HG02943 (cell line): ENCODE data around the gene SPG11.
"Not testable (repeated sequence)": the region's sequence is repeated elsewhere in the genome, so short reads cannot be mapped to it uniquely, and the experiment has no call there.

Experiments used
- ATAC-seq: cut with Tn5 transposase; IDR thresholded peaks from one replicate; pipeline ENCODE4 v1.9.1; 2021; ENCODE audit warnings: mild to moderate bottlenecking, low read depth, moderate library complexity; ENCODE audit not compliant: unreplicated experiment

Gene SPG11

GRCh38 chr15:44682809-44683682 lies 19.6 kb upstream of the SPG11 start:
- not testable (repeated sequence) for ATAC-seq

GRCh38 chr15:44682211-44682610 lies 18.7 kb upstream of the SPG11 start:
- no peak for ATAC-seq

DNA sequence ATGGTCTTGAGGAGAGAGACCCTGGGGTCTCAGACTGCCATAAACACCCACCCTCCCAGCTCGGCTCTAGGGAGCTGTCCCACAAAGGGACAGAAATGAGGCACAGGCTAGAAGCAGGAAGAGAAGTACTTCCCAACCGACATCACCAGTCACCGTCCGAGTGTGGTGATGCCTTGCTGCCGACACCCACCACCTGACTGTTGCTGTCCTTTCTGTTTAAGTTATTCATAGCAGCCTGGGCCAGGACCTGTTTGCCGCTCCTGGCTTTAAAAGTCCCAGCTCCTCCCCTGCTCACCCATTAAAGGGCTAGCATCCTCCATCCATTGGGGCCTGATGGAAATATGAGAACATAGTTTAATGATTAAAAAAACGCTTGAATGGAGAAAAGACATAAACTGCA lies 13.2 kb upstream of the SPG11 start:
- ATAC-seq, result no peak

- ATAC-seq, result no peak
Measured at GRCh38 chr15:44675911-44676310, 12.4 kb upstream of the SPG11 start.

DNA sequence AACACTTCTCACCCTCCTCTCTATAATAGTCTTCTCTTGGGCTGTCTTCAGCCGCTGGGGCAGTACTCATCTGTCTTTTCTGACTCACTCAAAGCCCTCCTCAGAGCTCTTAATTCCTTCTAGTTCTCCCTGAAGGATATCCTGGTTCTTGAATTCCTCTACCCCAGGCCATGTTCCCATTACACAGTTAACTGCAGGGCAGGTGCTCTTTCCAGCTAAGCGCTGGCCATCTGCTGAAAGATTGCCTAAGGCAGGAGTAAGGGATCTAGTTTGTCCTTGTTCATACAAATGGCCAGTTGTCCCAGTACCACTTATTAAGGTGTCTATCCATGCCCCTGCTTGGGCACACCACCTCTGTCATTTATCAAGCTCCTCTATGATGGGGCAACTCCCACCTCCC lies 10.2 kb upstream of the SPG11 start:
- no peak for ATAC-seq

DNA sequence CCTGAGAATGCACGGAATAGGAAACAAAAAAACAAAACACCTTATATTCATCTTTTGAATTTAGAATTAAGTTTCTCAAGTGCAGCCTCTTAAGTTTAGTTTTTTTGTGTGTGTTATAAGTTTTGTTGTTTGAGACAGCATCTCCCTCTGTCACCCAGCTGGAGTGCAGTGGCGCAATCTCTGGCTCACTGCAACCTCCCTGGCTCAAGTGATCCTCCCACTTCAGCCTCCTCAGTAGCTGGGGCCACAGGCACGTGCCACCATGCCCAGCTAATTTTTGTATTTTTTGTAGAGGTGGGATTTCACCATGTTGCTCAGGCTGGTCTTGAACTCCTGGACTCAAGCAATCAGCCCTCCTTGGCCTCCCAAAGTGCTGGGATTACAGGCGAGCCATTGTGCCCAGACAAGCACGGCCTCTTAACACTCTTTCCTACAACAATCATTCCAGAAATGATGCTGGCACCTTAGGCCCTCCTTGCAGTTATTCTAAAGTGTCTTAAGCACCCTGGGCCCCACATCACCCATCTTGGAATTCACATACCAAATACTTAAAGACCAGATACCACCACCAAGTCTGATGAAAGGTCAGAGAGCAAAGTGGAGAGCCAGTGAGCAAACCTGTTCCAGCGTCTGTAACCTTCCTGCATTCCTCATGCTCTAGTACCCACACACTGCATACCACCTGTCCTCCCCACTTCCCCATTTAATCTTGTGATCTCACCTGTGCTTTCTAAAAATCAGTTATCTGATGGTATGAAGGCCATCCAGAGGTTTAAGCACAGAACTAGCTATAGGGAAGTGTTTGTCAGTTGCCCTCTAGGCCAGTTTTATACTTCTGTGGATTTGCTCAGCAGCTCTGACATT lies 6.9 kb upstream of the SPG11 start:
- ATAC-seq, result no peak

DNA sequence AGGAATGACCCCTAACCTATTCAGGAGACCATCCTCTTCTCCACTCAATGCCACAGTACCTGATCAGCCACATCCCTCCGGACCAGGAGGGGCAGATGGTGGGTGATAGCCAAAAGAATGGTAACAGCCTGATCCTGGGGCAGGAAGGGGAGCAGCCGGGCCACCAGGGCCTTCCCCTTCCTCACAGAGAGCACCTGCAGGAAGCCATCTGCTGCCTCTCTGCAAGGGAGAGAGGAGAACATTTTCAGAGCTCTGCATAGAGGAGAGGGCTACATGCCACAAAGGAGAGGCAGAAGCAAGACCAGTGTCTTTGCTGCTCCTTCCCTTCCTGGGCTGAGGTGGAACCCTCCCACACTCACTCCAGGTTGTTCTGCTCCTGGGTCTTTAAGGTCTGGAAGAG lies 5.5 kb upstream of the SPG11 start:
- no peak for ATAC-seq

DNA sequence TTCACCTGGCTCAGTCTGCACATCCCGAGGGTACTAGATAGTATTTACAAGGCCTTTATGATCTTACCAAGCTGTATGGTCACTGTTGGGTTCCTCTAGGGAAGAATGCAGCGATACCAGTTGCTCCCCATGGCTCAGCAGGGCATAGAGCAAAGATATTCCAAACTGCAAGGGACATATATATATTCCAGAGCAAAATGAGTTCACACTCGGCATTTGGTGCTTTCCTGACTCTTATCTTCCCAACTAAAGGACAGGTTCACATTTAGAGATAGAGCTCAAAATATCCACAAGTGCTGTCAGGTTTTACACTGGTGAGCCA lies 3.5 kb upstream of the SPG11 start:
- ATAC-seq, result no peak

DNA sequence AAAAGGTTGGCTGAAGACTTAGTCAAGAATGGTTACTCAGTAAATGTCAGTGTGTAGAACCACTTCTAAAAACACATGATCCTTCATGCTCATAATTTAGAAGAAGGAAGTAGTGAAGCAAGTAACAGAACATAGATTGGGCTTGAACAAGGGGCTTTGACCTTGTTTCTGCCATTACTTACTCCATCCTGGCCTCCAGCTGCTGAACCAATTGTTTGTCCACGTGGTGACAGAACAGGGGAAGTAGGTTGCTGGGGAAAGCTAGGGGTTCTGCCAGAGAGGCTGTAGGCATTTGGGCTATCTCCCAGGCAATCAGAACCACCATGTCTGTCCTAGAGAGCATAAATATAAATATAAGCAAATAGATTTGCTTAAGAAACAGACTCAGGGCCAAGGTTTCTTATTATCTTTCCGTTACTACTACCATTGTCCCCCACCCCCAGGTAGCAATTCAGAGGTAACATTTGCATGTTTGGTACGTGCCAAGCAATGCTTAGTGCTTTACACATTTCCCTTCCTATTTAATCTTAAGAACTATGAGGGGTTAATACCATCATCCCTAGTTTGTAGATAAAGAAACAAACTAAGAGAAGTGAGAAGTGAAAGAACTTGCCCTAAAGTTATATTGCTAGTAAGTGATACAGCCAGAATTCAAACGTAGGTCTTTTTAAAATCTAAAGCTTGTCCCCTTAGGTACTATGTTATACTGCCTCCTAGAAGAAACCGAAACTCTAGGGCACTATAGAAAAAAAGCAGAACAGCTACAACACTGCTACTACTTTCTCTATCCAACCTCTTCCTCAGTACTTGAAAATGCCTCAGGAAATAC lies 3.0 kb upstream of the SPG11 start:
- no peak for ATAC-seq

DNA sequence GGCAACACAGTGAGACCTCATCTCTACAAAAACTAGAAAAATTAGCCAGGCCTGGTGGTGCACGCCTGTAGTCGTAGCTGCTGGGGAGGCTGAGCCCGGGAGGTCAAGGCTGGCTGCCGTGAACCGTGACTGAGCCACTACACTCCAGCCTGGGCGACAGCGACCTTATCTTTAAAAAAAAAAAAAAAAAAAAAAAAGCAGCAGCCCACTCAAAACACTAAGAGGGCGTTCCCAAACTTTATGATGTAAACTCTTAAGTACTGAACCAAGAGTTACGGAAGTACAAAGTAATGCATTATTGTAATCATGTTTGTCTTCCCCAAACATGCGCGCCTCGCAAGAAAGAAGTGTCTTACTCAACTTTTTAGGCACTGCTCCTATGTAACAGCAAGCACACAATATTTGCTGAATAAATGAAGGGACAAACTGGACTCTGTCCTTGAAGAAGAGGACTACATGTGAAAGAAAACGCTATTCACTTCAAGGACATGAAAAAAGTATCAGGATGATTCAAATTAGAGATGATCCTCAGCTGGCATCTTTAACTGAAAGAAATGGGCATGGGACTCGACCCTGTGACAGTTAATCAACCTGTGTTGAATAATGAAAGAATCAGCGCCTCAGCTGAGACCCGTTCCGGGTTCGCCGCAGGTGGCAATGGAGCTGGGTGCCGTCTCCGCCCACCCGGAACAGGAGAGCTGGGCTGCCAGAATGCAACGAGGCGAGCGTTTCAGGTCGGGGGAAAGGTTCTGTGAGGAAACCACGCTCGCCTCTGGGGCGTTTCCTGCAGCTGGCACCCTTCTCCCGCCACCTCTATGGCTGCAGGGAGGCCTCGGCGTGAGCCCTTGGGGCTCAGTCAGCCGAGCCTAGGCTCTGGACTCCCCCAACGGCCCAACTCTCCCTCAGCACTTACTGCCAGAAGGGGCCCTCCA lies 718 bp downstream of the SPG11 start:
- peak; percentile 58 for ATAC-seq

DNA sequence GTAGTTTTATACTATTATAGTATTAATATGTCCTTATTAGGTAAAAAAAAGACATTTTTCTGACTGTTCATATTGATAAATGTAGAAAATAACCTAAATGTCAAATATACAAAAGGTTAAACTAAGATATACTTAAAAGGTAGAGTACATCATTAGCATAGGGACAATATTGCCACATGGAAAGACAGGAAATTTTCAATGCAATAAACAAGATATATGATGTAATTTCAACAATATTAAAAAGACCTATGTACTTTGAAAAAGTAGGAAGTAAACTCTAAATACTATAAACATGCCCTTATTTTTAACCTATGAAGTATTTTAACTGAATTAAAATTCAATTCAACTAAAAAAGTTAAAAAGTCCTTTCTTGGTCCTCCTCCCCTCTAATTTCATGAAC lies 1.9 kb downstream of the SPG11 start:
- no peak for ATAC-seq

DNA sequence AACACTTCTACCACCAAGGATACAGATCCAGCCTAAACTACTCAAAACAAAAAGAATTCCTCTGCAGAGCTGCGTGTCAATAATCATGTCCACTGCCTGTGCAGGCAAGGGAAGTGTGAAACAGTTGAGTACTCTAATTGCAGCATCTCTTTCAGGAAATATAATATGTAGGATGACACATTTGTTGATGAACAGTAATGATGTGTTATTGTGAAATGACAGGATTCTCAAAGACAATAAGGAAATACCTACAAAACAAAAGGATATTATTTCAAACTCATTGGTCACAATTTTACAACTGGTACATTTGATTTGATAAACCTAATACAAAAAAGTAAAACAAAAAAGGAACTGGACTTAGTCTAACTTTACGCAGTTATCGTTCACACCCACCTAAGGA lies 4.4 kb downstream of the SPG11 start:
- ATAC-seq, result no peak

- ATAC-seq, result no peak
Measured at GRCh38 chr15:44657378-44657777, 6.1 kb downstream of the SPG11 start.

GRCh38 chr15:44656913-44657312 lies 6.5 kb downstream of the SPG11 start:
- ATAC-seq, result no peak

DNA sequence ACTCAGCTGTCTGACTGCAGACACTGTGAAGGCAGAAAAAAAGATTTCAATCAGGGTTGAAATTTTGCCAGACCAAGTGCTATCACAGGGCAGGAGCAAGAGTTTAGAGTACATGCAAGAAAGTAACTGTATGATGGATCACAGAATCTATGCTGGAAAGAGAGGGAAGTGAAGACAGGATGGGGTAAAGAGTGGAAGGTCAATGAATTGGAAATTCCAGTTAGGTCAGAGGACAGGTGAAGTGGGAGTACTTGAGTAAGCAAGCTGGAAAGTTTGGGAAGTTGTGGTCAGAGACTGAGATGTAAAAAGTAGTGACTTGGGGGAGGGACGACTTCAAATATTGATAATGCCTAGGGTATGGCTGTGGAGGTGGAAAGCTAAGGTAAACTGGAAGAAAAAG lies 7.2 kb downstream of the SPG11 start:
- ATAC-seq, result no peak

DNA sequence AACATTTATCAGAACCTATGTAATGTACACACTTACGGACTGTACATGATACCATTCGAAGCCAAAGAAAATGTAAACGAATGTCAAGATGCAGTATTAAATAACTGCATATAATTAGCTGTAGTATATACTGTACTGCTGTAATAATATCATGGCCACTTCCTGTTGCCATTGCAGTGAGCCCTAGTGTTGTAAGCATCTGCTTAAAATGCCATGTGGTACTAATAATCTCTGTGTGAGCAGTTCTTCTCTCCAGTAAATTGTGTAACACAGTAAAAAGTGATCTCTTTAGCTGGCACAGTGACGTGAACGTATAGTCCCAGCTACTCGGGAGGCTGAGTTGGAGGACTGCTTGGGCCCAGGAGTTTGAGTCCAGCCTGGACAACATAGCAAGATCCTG lies 8.6 kb downstream of the SPG11 start:
- no peak for ATAC-seq

- no peak for ATAC-seq
Measured at GRCh38 chr15:44647637-44648036, 15.8 kb downstream of the SPG11 start.

DNA sequence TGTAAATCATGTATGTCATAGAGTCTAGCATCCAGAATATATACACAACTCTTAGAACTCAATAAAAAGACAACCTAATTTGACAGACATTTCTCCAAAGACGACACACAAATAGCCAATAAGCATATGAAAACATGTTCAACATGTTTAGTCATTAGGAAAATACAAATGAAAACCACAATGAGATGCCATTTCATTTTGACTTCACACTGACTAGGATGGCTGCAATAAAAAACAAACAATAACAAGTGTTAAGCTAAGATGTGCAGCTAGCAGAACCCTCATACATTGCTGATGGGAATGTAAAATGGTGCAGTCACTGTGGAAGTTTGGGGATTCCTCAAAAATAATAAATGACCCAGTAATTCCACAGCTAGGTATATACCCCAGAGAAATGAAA lies 16.4 kb downstream of the SPG11 start:
- no peak for ATAC-seq

GRCh38 chr15:44646460-44646859 lies 17.0 kb downstream of the SPG11 start:
- ATAC-seq, result no peak

DNA sequence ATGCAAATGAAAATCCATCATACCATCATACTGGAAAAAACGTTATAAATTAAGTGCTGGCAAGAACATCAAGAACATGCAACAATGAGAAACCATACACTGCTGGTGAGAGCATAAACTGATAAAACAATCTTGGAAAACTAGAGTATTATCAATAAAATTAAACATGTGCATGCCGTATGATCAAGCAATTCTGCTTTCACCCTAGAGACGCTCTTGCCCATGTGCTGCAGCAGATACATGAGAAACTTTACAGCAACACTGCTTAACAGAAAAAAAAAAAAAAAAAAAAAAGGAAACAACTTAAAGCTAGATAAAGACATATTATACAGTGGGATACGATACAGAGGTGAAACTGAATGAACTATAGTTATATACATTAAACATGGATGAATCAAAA lies 21.8 kb downstream of the SPG11 start:
- ATAC-seq, result no peak
